NCI-H460 (cell line): Measurements from ENCODE around the gene MLX. TPM values are rescaled to one million over a fixed set of nuclear protein-coding genes. Genes with fewer than 3 reads are reported as not detected.
"Not testable (repeated sequence)": the region's sequence is repeated elsewhere in the genome, so short reads cannot be mapped to it uniquely, and the experiment has no call there.

Experiments used
- DNase-seq: peaks from one replicate; pipeline ENCODE4 v3.0.0-alpha.2; 2016; ENCODE audit warnings: low read depth; ENCODE audit errors: extremely low read depth
- total RNA-seq: library from RNA; depleted of rRNA; stranded (reverse); fragments of >200 nt; shearing (Covaris generic); gene quantifications from 2 replicates; pipeline ENCODE4 v1.2.3, GENCODE V29; 2014

MLX gene
- total RNA-seq, 1 experiment from 2014 or later: 41.4 TPM

GRCh38 chr17:42536048-42536371 is 30.9 kb upstream of the MLX start, which contains the start of gene NAGLU:
Gene NAGLU, plus strand, starts transcription at chr17:42536241. Its CDS starts 32 bp downstream, at chr17:42536273.
- DNase-seq: peak; percentile 87

- DNase-seq: peak; percentile 35
Observed at GRCh38 chr17:42536372-42537155, 30.3 kb upstream of the MLX start.

- DNase-seq: no peak
Observed at GRCh38 chr17:42537156-42537805, 29.6 kb upstream of the MLX start.

- DNase-seq: no peak
Observed at GRCh38 chr17:42537826-42538451, 29.0 kb upstream of the MLX start.

GRCh38 chr17:42538482-42538881 is 28.4 kb upstream of the MLX start:
- DNase-seq: no peak

- DNase-seq: not testable (repeated sequence)
Observed at GRCh38 chr17:42540558-42540957, 26.3 kb upstream of the MLX start.

- no peak for DNase-seq
Observed at GRCh38 chr17:42541041-42541833, 25.7 kb upstream of the MLX start.

GRCh38 chr17:42543190-42544079 is 23.5 kb upstream of the MLX start:
- no peak for DNase-seq

- no peak for DNase-seq
Observed at GRCh38 chr17:42544874-42545283, 22.0 kb upstream of the MLX start.

GRCh38 chr17:42545755-42546505 is 21.0 kb upstream of the MLX start:
- not testable (repeated sequence) for DNase-seq

GRCh38 chr17:42547001-42547461 is 19.9 kb upstream of the MLX start:
- DNase-seq: no peak

- DNase-seq: no peak
Observed at GRCh38 chr17:42547698-42548069, 19.2 kb upstream of the MLX start.

- DNase-seq: peak; percentile 70
Observed at GRCh38 chr17:42548070-42548837, 18.6 kb upstream of the MLX start.

GRCh38 chr17:42548993-42549755 is 17.7 kb upstream of the MLX start:
- no peak for DNase-seq

GRCh38 chr17:42552736-42553135 is 14.2 kb upstream of the MLX start, which contains the start of gene HSD17B1:
Gene HSD17B1, plus strand, starts transcription at chr17:42552923. Its CDS starts 11 bp downstream, at chr17:42552934.
- DNase-seq: not testable (repeated sequence)

GRCh38 chr17:42553161-42553818 is 13.6 kb upstream of the MLX start:
- no peak for DNase-seq

GRCh38 chr17:42553866-42554249 is 13.0 kb upstream of the MLX start:
- DNase-seq: no peak
